HFFc6 (cell line): ENCODE measurements around the gene EPS8L3. TPM values are rescaled to one million over a fixed set of nuclear protein-coding genes. Genes with fewer than 3 reads are reported as not detected.
"Not testable (repeated sequence)": the region's sequence is repeated elsewhere in the genome, so short reads cannot be mapped to it uniquely, and the experiment has no call there.

Experiments
- DNase-seq: peaks from one replicate; pipeline ENCODE4 v3.0.0-alpha.2; 2018
- H3K27ac Mint-ChIP-seq: 2 replicates; pipeline ENCODE4 v1.8.0; 2020; ENCODE audit warnings: mild to moderate bottlenecking, mixed read lengths
- H3K27me3 Mint-ChIP-seq: 2 replicates; pipeline ENCODE4 v1.8.0; 2021; ENCODE audit warnings: mild to moderate bottlenecking, moderate library complexity, mixed read lengths; ENCODE audit not compliant: insufficient read depth
- H3K36me3 Mint-ChIP-seq: 2 replicates; pipeline ENCODE4 v1.8.0; 2021; ENCODE audit warnings: low read depth, mixed read lengths
- H3K4me1 Mint-ChIP-seq: 2 replicates; pipeline ENCODE4 v1.8.0; 2020; ENCODE audit warnings: low read depth, mixed read lengths
- H3K4me3 Mint-ChIP-seq: 2 replicates; pipeline ENCODE4 v1.8.0; 2020; ENCODE audit warnings: mild to moderate bottlenecking, moderate library complexity, mixed read lengths
- H3K9me3 Mint-ChIP-seq: 2 replicates; pipeline ENCODE4 v1.8.0; 2020; ENCODE audit warnings: mild to moderate bottlenecking, mixed read lengths
- total RNA-seq, 6 experiments: library from RNA; stranded (reverse); fragmentation: NEBNext Ultra II Directional; extraction: Animal tissue kit (Norgen Biotek cat#: 25700); gene quantifications; 2 replicates in 1 of 6; 3 replicates in 5 of 6; pipeline ENCODE4 v1.2.3, GENCODE V29; 2021
- TF ChIP-seq, protein P1 (sequence below): fragments of 200-600 bp; sonication (generic); IDR thresholded peaks from 2 replicates; pipeline ENCODE4 v1.5.0; 2021; ENCODE audit warnings: antibody characterized with exemption, mild to moderate bottlenecking

Gene EPS8L3
- total RNA-seq, 6 experiments from 2014 or later, result not detected

- Mint-ChIP-seq H3K9me3 (no peaks in the 10 kb centered on the region), H3K27ac (no peak overlapping the region)
- no peak for DNase-seq
These were observed 39.3 kb upstream of the EPS8L3 start for GRCh38 chr1:109802901-109803561.

DNA sequence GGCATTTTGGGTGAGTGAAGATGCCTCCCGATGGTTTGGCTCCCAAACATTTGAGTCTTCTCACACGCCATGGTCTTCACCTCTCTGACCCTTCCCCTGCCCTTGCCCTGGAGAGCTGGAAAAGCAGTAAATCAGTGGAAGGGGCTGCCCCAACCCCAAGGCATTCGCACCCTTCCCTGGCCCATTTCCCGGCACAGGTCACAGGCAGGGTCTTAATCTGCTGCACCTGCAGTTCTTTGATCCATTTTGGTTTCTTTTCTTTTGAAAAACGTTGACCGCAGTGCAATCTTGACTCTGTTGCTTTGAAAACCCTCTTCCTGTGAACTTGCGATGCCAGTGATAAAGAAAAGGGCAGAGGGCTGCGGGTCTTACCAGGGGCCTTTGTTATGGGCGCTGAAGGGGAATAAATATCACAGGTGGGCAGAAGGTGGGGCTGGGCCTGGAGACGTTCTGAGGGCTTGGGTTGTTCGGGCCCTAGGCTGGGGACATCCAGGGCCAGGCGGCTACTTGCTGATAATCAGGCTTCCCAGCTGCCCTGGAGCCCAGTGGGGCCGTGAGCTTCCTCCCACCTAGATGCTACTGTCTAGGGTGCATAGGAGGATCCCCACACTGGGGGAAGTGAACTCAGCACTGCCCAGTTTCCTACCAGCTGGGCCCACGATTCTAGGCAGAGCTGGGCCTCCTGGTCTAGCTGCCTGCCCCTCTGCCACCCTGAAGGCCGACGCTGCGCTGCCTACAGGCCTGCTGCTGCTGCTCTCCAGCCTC lies 38.6 kb upstream of the EPS8L3 start:
- Mint-ChIP-seq H3K27ac (no peak overlapping the region), H3K36me3 (no peaks in the 10 kb centered on the region), H3K4me1 (peaks cover 36% of the 10 kb centered on the region), H3K9me3 (no peaks in the 10 kb centered on the region), H3K27me3 (peaks cover 3% of the 10 kb centered on the region), H3K4me3 (no peak overlapping the region)
- no peak for DNase-seq
- TF ChIP-seq, protein P1, sequence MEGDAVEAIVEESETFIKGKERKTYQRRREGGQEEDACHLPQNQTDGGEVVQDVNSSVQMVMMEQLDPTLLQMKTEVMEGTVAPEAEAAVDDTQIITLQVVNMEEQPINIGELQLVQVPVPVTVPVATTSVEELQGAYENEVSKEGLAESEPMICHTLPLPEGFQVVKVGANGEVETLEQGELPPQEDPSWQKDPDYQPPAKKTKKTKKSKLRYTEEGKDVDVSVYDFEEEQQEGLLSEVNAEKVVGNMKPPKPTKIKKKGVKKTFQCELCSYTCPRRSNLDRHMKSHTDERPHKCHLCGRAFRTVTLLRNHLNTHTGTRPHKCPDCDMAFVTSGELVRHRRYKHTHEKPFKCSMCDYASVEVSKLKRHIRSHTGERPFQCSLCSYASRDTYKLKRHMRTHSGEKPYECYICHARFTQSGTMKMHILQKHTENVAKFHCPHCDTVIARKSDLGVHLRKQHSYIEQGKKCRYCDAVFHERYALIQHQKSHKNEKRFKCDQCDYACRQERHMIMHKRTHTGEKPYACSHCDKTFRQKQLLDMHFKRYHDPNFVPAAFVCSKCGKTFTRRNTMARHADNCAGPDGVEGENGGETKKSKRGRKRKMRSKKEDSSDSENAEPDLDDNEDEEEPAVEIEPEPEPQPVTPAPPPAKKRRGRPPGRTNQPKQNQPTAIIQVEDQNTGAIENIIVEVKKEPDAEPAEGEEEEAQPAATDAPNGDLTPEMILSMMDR, result no peak

More at GRCh38 chr1:109802901-109803561, 39.3 kb upstream of the EPS8L3 start:
- peaks cover 3% of the 10 kb centered on the region for H3K27me3 Mint-ChIP-seq
- no peak overlapping the region for H3K4me3 Mint-ChIP-seq
- peaks cover 41% of the 10 kb centered on the region for H3K4me1 Mint-ChIP-seq
- no peaks in the 10 kb centered on the region for H3K36me3 Mint-ChIP-seq
- TF ChIP-seq, protein P1, result no peak

GRCh38 chr1:109801791-109802135 lies 38.0 kb upstream of the EPS8L3 start:
- TF ChIP-seq, protein P1, result no peak
- Mint-ChIP-seq H3K27me3 (peaks cover 3% of the 10 kb centered on the region), H3K27ac (no peak overlapping the region), H3K4me1 (peaks cover 36% of the 10 kb centered on the region), H3K4me3 (no peak overlapping the region), H3K9me3 (no peaks in the 10 kb centered on the region), H3K36me3 (no peaks in the 10 kb centered on the region)
- no peak for DNase-seq

GRCh38 chr1:109800291-109800690 lies 36.6 kb upstream of the EPS8L3 start:
- Mint-ChIP-seq H3K4me3 (no peak overlapping the region), H3K27ac (no peak overlapping the region), H3K27me3 (peaks cover 3% of the 10 kb centered on the region), H3K9me3 (no peaks in the 10 kb centered on the region), H3K36me3 (no peaks in the 10 kb centered on the region), H3K4me1 (peaks cover 40% of the 10 kb centered on the region)
- TF ChIP-seq, protein P1, result no peak
- DNase-seq, result no peak

DNA sequence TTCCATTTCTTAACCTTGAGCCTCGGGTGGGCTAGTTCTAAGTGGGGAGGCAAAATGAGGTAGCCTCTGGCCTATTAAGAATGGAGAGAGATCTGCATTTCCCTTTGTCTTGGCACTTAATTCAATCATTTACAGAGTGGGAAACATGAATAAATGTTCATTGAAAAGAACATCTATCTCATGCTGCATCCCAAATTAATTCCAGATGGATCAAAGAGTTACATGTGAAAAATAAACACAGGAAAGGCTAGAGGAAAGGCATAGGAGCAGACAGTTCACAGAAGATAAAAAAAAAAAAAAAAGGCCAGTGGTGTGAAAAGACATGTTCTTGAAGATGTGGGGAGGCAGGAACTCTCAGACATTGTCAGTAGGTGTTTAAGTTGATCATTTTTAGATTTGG lies 35.7 kb upstream of the EPS8L3 start:
- H3K36me3 Mint-ChIP-seq, result no peaks in the 10 kb centered on the region
- H3K9me3 Mint-ChIP-seq, result no peaks in the 10 kb centered on the region
- H3K4me1 Mint-ChIP-seq, result peaks cover 41% of the 10 kb centered on the region
- no peak overlapping the region for H3K27ac Mint-ChIP-seq
- H3K4me3 Mint-ChIP-seq, result no peak overlapping the region
- no peak for DNase-seq
- H3K27me3 Mint-ChIP-seq, result peaks cover 3% of the 10 kb centered on the region
- TF ChIP-seq, protein P1, result no peak

DNA sequence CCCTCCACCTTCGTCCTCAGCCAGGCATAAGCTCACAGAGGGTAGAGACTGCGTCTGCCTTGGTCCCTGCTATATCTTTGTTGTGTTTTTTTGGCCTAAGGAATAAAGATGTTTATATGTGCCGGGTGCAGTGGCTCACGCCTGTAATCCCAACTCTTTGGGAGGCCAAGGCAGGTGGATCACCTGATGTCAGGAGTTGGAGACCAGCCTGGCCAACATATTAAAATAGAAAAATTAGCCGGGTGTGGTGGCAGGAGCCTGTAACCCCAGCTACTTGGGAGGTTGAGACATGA lies 33.5 kb upstream of the EPS8L3 start:
- not testable (repeated sequence) for H3K4me3 Mint-ChIP-seq, H3K27me3 Mint-ChIP-seq, H3K36me3 Mint-ChIP-seq, H3K9me3 Mint-ChIP-seq, DNase-seq
- H3K4me1 Mint-ChIP-seq, result peaks cover 46% of the 10 kb centered on the region
- H3K27ac Mint-ChIP-seq, result peak overlapping the region; percentile 78; the same call in 1 of the 2 replicates
